NCI-H82 treated with DMSO at 0.1 percent for 48 hours (cell line): ENCODE data around the gene OTC.

Source experiments
- DNase-seq: peaks from one replicate; lab custom pipeline; 2025; ENCODE audit not compliant: unreplicated experiment; lab: John Stamatoyannopoulos, UW

Gene OTC

DNA sequence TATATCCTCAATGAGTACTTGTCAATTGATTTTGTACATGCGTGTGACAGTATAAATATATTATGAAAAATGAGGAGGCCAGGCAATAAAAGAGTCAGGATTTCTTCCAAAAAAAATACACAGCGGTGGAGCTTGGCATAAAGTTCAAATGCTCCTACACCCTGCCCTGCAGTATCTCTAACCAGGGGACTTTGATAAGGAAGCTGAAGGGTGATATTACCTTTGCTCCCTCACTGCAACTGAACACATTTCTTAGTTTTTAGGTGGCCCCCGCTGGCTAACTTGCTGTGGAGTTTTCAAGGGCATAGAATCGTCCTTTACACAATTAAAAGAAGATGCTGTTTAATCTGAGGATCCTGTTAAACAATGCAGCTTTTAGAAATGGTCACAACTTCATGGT lies at the start of gene OTC:
OTC (plus strand) TSS at position 243 of the 400 bp plus-strand sequence; CDS start at position 336, 93 bp downstream.
- no peak for DNase-seq

DNA sequence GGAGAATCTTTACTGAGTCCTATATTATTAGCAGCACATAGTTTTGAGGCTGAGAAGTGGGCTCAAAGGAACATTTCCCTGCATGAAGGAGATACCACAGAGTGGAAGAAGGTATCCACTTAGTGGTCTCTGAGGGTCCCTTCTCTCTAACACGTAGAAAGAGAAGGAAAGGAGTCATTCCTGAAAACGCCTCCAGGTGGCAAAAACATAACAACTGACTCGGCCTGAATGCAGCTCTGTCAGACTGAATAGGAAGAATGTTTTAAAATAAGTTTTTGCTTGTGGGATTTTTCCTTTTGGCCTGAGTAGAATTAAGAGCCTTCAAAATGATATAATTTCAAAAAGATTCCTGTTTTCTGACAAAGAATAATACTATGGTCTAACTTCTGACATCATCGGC lies 48.4 kb upstream of the OTC start:
- no peak for DNase-seq

DNA sequence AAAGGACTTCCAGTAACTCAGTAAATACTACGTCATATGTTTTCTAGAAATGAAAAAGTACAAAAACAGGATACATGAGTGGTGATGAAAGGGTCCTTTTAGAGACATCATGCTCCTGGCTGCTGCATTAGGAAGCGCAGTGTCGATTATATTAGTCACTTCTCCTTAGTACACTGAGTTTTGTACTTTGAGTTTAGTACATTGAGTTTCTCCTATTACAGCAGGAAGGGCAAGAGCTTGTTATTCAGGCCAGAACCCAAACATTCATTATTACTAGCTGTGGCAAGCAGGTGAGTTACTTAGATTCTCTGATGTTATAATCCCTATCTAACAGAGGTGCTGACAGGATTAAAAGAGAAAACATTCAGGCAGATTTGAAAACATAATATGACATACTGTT lies 46.4 kb upstream of the OTC start:
- no peak for DNase-seq

DNA sequence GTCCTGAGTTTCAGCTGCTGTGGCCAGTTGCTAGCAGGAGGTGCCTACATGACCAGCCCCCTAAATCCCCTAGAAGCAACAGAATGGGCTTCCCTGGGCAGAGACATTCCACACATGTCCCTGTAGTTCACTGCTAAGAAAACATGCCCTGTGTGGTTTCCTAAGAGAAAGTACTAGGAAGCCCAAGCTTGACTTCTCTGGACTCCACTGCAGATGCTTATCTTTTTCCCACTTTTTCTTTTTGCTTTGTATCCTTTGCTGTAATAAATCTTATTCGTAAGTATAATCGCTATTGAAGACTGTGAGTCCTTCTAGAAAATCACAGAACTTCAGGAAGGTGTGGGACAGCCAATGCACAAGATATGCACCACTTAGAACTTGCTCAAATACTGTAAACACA lies 40.7 kb upstream of the OTC start:
- no peak for DNase-seq

DNA sequence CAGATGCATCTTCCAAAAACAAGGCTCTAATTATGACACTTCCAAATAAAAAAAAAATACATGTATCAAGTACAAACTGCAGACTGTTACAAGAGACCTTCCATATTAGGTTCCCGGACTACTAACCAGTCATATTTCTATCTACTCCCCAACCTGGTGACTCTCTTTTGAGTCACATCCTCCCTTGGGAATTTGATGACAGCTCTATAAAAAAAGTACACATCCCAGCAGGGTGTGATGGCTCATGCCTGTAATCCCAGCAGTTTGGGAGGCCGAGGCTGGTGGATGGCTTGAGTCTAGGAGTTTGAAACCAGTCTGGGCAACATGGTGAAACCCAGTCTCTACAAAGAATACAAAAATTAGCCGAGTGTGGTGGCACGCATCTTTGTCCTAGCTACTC lies 40.0 kb upstream of the OTC start:
- no peak for DNase-seq

DNA sequence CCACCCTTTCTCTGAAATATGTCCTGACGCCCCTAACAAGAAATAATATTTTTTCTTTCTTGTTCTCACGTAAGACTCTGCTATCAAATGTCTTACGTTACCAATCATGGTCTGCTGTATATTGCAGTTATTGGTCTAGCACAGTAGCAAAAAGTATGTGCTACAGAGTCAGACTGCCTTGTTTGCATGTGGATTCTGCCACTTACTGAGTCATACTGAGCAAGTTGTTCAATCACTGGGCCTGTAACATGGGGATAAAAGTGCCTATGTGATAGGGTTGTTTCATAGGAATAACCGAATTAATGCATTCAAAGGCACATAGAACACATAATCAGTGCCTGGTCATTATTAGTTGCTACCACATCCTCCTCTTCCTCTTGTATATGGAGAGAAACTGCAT lies 39.2 kb upstream of the OTC start:
- no peak for DNase-seq

DNA sequence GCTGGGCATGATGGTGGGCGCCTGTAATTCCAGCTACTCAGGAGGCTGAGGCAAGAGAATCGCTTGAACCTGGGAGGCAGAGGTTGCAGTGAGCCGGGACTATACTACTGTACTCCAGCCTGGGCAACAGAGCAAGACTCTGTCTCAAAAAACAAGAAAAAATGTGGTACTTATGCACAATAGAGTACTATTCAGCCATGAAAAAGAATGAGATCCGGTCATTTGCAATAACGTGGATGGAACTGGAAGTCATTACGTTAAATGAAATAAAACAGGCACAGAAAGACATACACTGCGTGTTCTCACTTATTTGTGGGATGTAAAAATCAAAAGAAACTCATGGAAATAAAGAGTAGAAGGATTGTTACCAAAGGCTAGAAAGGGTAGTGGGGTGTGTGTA lies 37.2 kb upstream of the OTC start:
- DNase-seq = no peak

DNA sequence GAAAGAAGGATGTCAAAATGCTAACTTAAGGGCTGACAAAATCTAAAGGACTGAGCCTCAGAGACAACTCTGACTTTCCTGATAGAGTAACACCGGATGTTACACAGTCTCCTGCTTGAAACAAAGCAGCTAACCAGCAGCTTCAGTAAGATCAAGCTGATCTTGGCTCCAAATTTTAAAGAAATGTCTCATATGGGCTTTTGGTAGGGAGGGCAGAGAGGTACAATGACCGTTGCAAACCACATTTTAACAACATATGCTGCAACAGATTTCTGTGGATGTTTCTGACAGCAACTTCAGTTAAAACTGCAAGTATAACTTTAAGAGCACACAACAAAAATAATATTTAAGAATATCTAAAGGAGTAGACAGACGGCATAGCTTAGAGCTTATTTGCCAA lies 34.2 kb upstream of the OTC start:
- no peak for DNase-seq

DNA sequence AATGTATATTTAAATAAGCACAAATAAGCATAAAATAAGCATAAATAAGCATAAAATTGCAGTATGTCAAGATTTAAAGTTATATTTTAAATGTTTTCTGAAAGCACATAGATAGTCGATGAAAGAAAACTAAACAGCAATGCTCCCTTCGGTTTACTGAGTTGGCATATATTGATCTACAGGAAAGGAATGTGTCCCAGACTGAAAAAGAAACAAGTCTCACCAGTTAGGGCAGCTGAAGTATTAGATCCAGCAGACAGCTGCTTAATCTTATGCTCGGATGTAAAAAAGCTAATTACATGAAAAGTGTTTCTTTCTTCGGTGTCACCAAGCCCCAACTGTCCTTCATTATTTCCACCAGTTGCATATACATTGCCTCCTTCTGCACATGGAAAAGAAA lies 33.8 kb upstream of the OTC start:
- DNase-seq = no peak

DNA sequence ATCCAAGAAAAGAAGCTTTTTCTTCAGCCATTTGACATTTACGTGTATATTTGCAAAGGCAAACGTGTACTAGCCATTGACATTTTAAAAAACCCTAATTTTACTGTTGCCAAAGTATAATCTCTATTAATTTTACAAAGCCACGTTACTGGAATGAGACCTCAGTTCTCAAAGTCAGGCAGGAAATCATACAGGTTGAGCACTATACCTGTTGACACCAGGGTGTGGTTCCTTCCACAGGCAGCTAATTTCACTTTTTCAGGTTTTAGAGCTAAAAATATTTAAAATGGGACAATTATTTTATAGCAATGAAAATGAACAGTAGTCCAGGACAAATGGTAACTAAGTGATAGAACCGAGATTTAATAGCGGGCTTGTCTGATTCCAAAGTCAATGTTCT lies 31.6 kb upstream of the OTC start:
- DNase-seq = no peak

DNA sequence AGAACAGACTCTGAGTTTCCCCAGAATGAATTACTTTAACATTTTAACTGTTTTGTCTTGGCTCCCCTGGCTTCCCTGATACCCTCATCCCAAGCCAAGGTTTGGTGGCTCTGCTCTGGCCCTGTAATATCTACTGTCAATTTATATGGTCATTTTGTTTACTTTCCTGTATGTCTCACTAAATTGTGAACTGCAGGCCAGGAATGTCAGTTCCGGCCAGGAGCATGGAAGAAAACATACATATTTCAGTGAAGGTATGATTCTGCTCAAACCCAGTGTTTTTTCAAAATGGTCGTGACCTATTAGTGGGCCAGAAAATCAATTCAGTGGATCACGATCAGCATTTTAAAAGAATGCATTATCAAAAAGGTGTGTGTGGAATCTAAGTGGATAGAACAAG lies 26.3 kb upstream of the OTC start:
- no peak for DNase-seq

DNA sequence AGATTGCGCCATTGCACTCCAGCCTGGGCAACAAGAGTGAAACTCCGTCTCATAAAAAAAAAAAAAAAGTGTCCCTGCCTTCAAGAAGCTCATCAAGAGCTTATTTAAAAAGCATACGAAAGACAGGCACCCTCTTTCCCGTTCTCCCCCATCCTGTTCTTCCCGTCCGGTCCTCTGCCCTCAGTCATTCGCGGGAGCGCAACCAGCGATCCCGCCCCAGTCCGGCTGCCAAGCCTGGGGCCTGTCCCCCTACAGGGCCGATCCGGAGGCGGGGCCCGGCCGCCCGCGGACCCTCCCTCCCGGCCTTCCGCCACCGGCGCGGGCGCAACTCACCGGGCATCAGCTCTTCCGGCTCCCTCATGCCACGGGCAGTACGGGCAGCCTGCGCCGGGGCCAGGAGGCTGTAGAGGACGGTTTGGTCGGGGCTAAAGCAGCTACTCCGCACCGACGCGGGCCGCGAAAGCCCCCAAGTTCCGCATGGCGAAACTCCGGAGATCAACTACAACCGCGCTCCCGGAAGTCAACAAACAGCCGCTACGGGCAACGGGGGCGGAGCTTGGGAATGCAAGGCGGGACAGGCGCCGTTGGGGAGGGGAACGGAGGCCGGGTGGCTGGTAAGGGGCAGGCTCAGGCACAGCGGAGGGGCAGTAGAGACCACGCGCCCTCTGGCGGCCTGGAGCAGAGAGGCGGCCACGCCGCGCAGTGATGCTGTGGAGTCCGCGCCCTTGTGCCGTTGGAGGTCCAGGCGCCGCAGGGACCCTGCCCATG lies 25.2 kb upstream of the OTC start, which contains the start of gene RPGR:
RPGR (minus strand) TSS at position 503 of the 768 bp plus-strand sequence; CDS start at position 361, 142 bp downstream.
- DNase-seq = peak; percentile 78

DNA sequence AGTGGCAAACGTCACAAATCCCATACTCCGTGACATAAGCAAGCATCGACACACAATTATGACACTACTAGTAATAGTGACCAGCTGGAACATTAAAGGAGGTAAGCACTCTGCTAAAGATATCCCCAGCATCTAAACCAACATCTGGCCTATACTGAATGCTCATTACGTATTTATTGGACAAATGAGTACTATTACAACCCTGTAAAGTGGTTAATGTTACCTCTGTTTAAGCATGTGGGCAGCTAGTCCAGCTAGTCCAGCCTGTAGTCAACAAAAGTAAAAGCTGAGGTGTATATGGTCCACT lies 24.7 kb upstream of the OTC start:
- DNase-seq = no peak

DNA sequence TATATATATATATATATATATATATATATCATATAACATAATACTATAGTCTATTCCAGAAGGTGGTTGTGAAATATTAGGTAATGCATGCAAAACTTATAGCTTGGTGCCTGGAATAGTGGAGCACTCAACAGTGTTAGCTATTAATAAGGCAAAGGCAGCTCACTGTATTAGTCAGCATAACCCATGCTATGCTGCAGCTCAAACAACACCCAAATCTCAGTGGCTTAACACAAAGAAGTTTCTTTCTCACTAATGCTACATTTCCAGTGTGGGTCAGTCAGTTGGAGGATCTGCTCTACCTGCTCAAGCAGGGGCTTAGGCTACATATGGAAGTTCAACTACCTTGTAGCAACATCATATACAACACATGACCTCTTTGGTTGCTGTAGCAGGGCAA lies 19.9 kb upstream of the OTC start:
- no peak for DNase-seq

DNA sequence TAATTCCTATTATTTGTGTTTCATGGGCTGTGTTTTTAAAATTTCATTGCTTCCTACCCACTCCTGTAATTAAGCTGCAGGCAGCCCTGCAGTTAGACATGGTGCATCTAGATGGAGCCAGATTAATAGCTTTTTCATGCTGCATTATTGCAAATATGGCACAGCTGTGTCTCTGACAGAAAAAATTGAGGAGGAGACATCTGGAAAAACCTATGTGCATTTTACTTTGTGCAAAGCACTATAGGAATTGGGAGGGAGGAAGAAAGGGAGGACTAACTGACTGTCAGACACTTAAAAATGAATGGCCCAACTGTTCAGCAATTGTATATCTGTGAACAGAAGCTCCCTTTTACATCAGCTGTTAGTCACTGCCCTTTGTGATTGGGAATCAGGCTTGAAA lies 17.0 kb upstream of the OTC start:
- no peak for DNase-seq

DNA sequence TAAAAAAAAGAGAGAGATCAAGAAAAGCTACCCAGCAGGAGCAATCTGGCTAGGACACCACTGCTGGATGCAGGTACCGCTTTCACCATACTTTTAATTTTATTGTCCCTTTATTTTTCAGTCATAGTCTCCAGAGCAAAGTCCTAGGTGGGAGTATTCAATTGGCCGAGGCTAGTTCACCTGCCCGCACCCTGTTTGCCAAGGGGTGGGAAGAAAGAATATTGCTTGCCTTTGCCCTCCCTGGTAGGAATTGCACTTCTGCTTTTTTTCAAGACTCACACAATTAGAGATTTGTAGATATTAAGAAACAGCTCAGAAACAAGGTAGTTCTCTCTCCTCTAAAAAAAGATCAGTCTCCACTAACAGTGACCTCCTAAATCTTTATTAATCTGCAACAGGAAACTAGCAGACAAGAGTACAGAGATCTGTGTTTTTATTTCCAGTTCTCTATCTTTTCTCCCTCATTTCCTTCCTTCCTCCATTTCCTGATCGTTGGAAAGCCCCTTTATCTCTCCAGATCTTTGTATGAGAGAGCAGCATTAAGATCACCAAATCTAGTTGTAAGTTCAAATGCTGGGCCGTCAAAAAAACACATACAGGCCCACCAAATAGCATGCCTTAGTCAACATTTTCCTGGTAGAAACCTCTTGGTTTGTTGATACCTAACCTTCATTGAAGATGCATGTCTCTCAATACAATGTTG lies 15.7 kb upstream of the OTC start:
- DNase-seq = no peak

DNA sequence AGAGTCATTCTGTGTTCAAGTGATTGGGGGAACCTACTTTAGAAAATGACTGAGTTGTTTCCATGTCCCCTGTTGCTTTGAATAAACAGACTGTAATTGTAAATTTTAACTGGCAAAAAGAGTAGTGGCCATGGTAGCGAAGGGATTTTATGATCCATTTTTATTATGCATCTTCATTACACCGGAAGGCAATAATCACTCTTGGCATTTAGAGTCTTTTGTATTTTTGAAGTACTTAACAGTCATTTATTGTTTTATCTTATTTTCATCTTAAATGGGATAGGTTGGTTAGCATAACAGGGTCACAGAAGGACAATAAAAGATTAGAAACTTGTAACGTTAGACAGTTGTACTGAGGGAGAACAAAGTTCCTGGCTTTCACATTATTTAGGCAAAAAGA lies 11.0 kb upstream of the OTC start:
- no peak for DNase-seq

DNA sequence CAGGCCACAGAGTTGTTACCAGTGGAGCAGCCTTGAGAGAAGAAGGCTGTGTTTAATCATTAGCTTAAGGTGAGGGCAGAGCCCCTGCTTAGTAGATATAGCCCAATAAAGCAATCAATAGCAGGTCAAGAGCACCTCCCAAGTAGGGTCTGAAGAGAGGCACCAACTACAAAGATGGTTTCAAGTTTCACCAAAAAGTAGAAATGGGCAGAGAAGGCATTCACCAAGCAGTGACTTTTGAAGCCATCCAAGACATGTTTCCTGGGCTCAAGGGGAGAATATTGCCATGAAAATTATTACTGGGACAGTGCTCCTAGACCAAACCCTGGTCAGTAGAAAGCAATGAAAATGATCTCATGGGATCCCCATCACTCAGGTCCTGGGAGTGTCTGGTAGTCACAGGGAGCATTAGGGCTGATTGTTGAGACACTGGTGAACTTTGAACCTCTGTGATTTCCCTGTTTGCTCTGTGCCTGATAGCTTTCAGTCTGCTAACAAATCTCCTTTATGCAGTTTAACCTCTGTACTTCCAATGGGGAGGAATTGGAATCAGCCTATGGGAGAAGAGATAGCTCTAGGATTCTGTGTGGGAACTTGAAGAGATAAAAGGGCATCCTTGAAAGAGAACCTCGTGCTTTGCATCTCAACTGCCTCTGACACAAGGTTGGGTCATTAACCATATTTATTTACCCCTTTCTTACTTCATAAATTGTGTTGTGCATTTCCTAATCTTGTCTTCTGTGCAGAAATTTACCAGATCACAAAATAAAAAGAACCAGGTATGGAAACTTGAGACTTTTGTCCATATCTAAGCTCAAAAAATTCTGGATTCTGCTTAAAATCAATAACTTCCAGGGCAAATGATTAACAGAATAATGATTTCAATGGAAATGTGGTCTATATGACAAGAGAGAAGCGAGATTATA lies 9.3 kb upstream of the OTC start:
- no peak for DNase-seq

DNA sequence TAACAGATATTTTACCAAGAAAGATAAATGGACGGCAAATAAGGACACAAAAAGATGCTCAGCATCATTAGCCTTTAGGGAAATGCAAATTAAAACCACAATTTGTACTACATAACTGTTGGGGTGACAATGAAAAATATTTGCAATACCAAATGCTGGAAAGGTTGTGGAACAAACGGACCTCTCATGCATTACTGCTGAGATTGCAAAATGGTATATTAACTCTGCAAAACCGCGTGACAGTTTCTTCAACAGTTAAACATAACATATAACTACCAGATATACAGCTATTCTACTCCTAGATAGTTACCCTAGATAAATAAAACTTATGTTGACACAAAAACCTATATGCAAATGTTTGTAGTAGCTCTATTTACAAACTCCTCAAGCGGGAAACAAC lies 6.3 kb upstream of the OTC start:
- DNase-seq = no peak

DNA sequence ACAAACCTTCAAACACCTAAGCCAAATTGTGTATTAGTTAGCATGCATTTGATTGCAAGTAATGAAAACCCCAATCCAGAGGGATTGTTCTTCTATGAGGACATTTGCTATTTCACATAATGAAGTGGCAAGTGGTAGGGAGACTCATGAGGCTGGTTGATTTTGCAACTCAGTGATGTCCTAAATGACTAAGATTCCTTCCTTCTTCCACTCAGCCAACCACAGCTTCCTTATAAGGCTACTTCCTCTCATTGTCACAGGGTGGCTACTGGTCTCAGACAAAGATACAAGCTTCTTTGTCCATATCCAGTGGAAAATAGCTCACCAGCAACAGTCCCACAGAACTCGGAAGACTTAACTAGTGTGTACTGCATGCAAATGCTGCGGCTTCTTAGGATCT lies 5.3 kb upstream of the OTC start:
- DNase-seq = no peak

DNA sequence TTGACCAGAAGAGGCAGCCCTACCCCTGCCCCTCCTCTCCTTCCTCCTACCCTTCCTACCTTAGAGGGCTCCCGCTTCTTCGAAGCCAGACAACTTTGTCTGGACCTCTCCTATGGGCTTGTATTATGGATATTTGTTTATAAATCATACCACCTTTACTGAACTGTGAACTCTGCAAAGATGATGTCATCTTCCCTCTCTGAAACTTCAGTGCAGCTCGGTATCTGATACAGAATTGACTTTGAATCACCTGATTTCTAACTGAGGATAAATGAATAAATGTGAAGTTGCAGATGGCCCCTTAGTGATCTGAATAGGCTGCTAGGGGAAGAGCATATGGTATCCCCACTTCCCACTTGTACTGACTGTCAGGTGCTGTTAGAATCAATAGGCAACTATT lies 1.1 kb upstream of the OTC start:
- no peak for DNase-seq

DNA sequence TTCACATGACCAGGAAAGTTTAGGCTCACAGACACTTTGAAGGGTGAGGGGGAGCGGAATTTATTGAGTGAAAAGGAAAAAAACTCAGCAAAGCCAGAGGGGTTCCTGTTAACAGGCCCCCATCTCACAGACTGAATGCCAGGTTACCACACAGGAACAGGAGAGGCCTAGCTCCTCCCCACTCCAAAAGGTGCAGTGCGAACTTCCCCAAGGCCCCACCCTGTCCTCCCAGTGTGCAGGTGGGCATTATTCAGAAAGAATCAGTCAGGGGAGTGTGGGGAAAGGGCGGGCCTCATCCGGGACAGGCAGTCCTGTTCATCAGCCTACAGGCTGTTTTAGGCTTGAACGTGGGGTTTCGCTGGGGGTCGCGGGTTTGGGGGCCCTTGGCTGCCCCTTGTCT lies 4.0 kb downstream of the OTC start:
- DNase-seq = no peak
